HG03575 (cell line): ENCODE measurements around the gene NBPF26.
"Not testable (repeated sequence)": the region's sequence is repeated elsewhere in the genome, so short reads cannot be mapped to it uniquely, and the experiment has no call there.

ENCODE experiments used
- ATAC-seq: cut with Tn5 transposase; IDR thresholded peaks from one replicate; pipeline ENCODE4 v1.9.1; 2021; ENCODE audit not compliant: unreplicated experiment, insufficient number of reproducible peaks, low FRiP score; ENCODE audit errors: extremely low read depth

NBPF26 gene

DNA sequence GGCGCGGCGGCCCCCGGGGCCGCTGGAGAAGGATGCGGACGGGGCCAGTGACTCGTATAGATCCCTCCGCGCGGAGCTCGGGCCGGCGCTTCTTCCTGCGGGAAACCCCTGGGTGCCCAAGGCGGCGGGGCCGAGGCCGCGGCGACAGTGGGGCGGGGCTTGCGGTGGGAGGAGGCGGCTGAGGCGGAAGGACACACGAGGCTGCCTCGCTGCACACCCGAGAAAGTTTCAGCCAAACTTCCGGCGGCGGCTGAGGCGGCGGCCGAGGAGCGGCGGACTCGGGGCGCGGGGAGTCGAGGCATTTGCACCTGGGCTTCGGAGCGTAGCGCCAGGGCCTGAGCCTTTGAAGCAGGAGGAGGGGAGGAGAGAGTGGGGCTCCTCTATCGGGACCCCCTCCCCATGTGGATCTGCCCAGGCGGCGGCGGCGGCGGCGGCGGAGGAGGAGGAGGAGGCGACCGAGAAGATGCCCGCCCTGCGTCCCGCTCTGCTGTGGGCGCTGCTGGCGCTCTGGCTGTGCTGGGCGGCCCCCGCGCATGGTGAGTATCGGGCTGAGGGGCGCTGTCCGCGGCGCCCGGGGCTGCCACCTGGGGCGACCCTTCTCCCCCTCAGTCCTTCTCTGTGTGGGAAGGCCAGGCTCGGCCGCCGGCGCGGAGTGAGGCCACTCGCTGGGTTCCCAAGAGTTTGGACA is at the start of gene NBPF26:
Gene NBPF26 (plus strand): TSS at position 231 of the 688 bp plus-strand sequence.
- ATAC-seq, result not testable (repeated sequence)

DNA sequence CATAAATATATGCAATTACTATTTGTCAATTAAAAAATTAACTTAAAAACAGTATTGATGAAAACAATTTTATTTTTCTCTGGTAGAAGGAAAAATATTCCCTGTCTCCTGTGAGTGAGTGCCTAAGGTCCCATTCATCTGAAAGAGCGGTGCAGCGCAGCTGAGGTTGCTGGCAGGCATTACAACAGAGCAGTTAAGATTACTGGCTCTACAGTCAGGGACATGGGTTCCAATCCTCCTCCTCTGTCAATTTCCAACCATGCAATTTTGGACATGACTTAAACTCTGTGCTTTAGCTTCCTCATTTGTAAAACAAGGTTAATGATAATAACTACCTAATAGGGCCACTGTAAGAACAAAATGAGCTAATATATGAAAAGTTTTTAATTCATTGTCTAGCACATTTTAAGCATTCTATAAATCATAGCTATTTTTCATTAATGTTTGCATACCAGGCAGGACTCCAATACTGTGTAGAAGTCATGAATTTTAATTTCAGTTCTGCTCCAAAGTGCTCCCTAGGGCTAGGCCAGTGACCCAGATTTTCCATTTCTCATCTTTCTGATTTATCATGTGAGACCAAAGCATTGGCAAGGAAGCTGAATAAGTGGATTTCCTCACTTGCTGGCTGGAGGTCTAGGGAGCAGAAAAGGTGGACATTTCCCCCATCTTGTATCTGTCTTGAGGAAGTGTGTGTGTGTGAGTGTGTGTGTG is 43.5 kb upstream of the NBPF26 start:
- not testable (repeated sequence) for ATAC-seq

- ATAC-seq, result not testable (repeated sequence)
These were observed 42.8 kb upstream of the NBPF26 start for GRCh38 chr1:120680938-120681337.

GRCh38 chr1:120684397-120684796 is 39.3 kb upstream of the NBPF26 start:
- ATAC-seq, result not testable (repeated sequence)

GRCh38 chr1:120685622-120686021 is 38.1 kb upstream of the NBPF26 start:
- ATAC-seq, result not testable (repeated sequence)

DNA sequence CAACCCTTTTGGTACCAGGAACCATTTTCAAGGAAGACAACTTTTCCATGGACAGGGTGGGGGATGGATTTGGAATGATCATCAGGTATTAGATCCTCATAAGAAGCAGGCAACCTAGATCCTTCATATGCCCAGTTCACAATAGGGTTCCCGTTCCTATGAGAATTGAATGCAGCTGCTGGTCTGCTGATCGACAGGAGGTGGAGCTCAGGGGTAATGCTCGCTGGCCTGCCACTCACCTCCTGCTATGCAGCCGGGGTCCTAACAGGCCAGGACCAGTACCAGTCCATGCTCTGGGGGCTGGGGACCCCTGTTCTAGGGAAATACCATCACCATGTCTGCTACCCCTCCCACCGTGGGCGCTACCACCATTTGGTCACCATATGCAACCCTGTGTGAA is 36.5 kb upstream of the NBPF26 start:
- ATAC-seq, result not testable (repeated sequence)

- not testable (repeated sequence) for ATAC-seq
These were observed 22.8 kb upstream of the NBPF26 start for GRCh38 chr1:120700807-120701562.

DNA sequence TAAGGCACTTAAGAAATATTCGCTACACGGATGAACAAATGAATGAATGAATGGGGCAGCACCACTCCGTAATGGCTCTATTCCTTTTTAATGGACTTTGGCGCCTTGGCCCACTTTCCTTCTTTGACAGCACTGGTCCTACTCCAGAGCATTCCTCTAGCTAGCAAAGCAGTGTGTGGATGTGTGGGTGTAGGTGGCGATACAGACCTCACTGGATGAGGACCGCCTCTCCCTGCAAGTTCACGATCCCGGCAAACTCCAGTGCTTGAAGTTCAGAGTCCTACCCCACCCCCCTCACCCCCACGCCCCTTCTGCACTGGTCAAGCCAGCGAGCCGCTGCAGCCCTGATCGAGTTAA is 409 bp upstream of the NBPF26 start:
- not testable (repeated sequence) for ATAC-seq

DNA sequence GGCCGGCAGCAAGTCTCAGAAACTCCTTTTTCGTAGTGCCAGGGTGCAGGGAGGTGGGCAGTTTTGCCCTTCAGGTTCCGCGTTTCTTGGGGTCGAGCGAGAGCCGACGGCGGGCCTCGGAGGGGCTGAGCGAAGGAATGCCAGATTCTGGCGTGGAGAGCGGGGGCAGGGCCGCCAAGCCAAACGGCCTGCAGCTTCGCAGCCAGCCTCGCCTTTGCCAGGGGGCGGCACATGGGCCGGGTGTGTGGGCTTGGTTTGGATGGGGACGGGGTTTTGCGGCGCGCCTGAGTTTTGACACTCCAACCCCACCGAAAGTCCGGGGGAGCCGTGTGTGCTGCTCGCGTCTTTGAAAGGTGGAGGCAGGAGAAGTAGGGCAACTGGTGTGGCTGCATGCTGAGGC is 762 bp downstream of the NBPF26 start:
- ATAC-seq, result not testable (repeated sequence)

GRCh38 chr1:120728811-120729210 is 5.1 kb downstream of the NBPF26 start:
- ATAC-seq, result not testable (repeated sequence)

DNA sequence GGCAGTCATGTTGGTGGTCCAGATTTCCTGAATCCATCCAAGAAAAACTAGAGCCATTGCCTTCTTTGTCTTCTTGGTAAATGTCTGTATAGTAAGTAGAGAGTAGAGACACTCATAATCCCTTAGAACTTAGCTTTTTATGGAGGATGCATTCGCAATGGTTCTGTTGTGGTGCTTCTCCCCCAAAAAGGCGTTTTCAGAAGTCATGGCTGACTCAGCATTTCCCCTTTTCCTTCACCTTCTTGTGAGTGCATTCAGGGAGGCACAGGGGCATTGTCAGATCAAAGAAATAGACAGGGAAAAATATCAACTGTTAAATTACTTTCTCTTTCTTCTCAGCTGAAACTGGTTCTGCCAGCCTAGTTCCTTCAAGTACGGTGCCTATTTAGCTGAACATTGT is 45.3 kb downstream of the NBPF26 start:
- ATAC-seq, result not testable (repeated sequence)

GRCh38 chr1:120805452-120805851 is 81.7 kb downstream of the NBPF26 start:
- not testable (repeated sequence) for ATAC-seq

- ATAC-seq, result not testable (repeated sequence)
These were observed 88.1 kb downstream of the NBPF26 start for GRCh38 chr1:120811822-120812221.

- not testable (repeated sequence) for ATAC-seq
These were observed 101.3 kb downstream of the NBPF26 start for GRCh38 chr1:120825051-120825450.

- ATAC-seq, result not testable (repeated sequence)
These were observed 102.9 kb downstream of the NBPF26 start for GRCh38 chr1:120826623-120827022.

DNA sequence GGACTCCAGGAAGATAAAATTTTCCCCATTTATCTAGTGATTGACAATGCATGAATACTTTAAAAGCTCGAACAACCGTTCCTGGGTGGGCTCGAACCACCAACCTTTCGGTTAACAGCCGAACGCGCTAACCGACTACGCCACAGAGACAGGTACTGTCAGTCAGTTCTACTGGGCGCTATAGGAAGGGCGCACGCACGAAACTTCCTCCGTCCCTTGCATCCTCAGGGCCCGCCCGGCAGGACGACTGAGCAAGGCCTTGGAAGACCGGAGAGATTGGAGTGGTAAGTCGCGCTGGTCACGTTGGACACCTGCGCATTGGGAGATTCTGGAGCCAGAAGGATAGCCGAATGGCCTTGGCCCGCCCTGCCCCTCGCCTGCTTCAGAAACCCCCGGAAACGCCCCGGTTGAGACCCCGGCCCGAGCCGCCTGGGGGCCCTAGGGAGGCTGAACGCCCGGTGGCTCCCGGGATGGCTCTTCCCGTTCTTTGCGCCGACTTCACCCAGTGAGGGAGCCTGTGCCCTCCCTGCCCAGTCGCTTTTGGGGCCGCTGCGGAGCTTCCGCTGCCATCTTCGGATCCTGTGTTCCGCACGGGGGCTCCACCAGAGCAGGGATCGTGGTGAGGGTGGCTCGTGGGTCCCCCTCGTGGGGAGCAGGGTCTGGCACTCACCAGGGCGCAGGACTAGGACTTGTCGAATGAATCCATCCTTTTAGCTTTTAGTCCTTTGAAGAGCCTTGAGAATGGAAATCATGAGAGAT is 120.6 kb downstream of the NBPF26 start:
- ATAC-seq, result not testable (repeated sequence)

- ATAC-seq, result not testable (repeated sequence)
These were observed 121.2 kb downstream of the NBPF26 start for GRCh38 chr1:120844945-120845330.

GRCh38 chr1:120849400-120850286 is 125.9 kb downstream of the NBPF26 start:
- ATAC-seq, result not testable (repeated sequence)
